Measurements from ENCODE around the gene CHCHD5.
"Not testable (repeated sequence)": the region's sequence is repeated elsewhere in the genome, so short reads cannot be mapped to it uniquely, and the experiment has no call there.

CHCHD5 gene

GRCh38 chr2:112602917-112603316 lies 18.5 kb downstream of the CHCHD5 start:
- no peaks in the 10 kb centered on the region for H3K9me3 Mint-ChIP-seq
- no peak for ATAC-seq (ENCODE audit: low read depth)
- no peak overlapping the region for H3K27ac Mint-ChIP-seq
- H3K4me1 Mint-ChIP-seq = peaks cover 4% of the 10 kb centered on the region
- no peak for DNase-seq (ENCODE audit: low spot score in 2 of 2)
- no peaks in the 10 kb centered on the region for H3K36me3 Mint-ChIP-seq
- no peaks in the 10 kb centered on the region for H3K27me3 Mint-ChIP-seq
- H3K4me3 Mint-ChIP-seq = no peak overlapping the region

- Mint-ChIP-seq H3K4me1 (peaks cover 4% of the 10 kb centered on the region), H3K9me3 (no peaks in the 10 kb centered on the region), H3K27ac (no peak overlapping the region), H3K27me3 (no peaks in the 10 kb centered on the region), H3K4me3 (no peak overlapping the region), H3K36me3 (no peaks in the 10 kb centered on the region)
- ATAC-seq (ENCODE audit: low read depth) = no peak
- DNase-seq (ENCODE audit: low spot score in 2 of 2) = no peak
Measured at GRCh38 chr2:112603731-112604130, 19.3 kb downstream of the CHCHD5 start.

DNA sequence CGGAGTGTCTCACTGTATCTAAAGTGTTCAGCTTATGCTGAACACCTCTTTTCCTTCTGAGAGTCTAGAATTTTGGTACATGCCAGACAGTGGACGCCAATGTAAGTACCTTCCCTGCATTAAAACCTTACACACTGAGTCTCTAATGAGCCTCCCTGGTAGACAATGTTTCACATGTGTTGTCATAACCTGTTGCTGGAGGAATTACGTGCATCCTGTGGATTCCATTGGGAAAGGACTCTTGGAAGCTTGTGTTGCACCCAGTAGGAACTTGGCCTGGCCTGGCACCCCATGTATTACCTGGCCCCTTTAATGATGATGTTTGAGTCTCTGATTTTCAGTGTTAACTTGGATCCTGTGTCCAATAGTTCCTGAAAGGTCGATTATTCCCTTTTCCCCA lies 20.5 kb downstream of the CHCHD5 start:
- Mint-ChIP-seq H3K27ac (no peak overlapping the region), H3K27me3 (no peaks in the 10 kb centered on the region), H3K4me3 (no peak overlapping the region), H3K36me3 (peaks cover 2% of the 10 kb centered on the region), H3K9me3 (peaks cover 3% of the 10 kb centered on the region), H3K4me1 (peaks cover 2% of the 10 kb centered on the region)
- DNase-seq (ENCODE audit: low spot score in 2 of 2) (no peak), ATAC-seq (ENCODE audit: low read depth) (no peak)

- Mint-ChIP-seq H3K9me3 (peaks cover 3% of the 10 kb centered on the region), H3K36me3 (peaks cover 2% of the 10 kb centered on the region), H3K27ac (no peak overlapping the region)
Measured at GRCh38 chr2:112605926-112606325, 21.5 kb downstream of the CHCHD5 start.

GRCh38 chr2:112606547-112606946 lies 22.1 kb downstream of the CHCHD5 start:
- H3K4me3 Mint-ChIP-seq = no peak overlapping the region
- DNase-seq (ENCODE audit: low spot score in 2 of 2) (no peak), ATAC-seq (ENCODE audit: low read depth) (no peak)
- H3K27ac Mint-ChIP-seq = no peak overlapping the region
- peaks cover 2% of the 10 kb centered on the region for H3K36me3 Mint-ChIP-seq
- H3K27me3 Mint-ChIP-seq = no peaks in the 10 kb centered on the region
- peaks cover 3% of the 10 kb centered on the region for H3K9me3 Mint-ChIP-seq
- no peaks in the 10 kb centered on the region for H3K4me1 Mint-ChIP-seq

More at GRCh38 chr2:112605926-112606325, 21.5 kb downstream of the CHCHD5 start:
- ATAC-seq (ENCODE audit: low read depth) = no peak
- no peak overlapping the region for H3K4me3 Mint-ChIP-seq
- DNase-seq (ENCODE audit: low spot score in 2 of 2) = no peak
- no peaks in the 10 kb centered on the region for H3K27me3 Mint-ChIP-seq
- no peaks in the 10 kb centered on the region for H3K4me1 Mint-ChIP-seq

DNA sequence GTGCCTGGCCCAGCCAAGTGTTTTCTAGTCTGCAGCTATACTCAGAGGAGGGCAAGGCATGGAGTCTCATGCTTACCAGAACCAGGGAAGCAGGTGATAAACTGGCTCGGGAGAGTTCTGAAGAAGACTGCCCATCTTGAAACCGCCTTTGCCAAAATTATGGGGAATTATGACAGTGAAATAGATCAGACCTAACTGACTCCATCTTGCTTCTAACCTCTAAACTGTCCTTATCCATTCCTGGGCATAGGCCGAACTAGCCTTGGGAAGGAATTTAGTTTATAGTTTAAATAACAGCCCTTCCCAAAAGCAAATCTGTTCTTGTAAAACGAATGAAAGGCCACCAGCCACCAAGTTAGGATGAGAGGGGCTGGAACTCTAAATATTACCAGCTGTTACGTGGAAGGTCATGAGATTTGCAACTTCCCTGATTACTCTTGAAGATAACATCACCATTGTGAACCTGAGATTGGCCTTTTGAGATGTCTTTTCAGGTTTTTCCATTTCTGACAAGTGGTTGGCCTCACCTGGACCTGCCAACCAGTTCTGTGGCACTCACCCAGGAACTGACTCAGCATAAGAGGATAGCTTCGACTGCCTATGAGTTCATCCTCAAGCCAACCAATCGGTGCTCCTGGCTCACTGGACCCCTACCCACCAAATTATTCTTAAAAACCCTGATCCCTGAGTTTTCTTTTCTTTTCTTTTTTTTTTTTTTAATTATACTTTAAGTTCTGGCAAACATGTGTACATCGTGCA lies 23.4 kb downstream of the CHCHD5 start:
- H3K4me1 Mint-ChIP-seq = no peaks in the 10 kb centered on the region
- peaks cover 2% of the 10 kb centered on the region for H3K36me3 Mint-ChIP-seq
- DNase-seq (ENCODE audit: low spot score in 2 of 2) = no peak
- H3K9me3 Mint-ChIP-seq = peaks cover 3% of the 10 kb centered on the region
- H3K4me3 Mint-ChIP-seq = no peak overlapping the region
- no peaks in the 10 kb centered on the region for H3K27me3 Mint-ChIP-seq
- no peak for ATAC-seq (ENCODE audit: low read depth)
- no peak overlapping the region for H3K27ac Mint-ChIP-seq

DNA sequence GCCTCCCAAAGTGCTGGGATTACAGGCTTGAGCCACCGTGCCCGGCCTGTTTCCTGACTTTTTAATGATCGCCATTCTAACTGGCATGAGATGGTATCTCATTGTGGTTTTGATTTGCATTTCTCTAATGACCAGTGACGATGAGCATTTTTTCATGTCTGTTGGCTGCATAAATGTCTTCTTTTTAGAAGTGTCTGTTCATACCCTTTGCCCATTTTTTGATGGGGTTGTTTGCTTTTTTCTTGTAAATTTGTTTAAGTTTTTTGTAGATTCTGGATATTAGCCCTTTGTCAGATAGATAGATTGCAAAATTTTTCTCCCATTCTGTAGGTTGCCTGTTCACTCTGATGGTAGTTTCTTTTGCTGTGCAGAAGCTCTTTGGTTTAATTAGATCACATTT lies 24.9 kb downstream of the CHCHD5 start:
- not testable (repeated sequence) for DNase-seq (ENCODE audit: low spot score in 2 of 2); H3K36me3 Mint-ChIP-seq; H3K4me1 Mint-ChIP-seq; H3K27me3 Mint-ChIP-seq; ATAC-seq (ENCODE audit: low read depth); H3K9me3 Mint-ChIP-seq; H3K27ac Mint-ChIP-seq; H3K4me3 Mint-ChIP-seq

- H3K4me1 Mint-ChIP-seq; H3K9me3 Mint-ChIP-seq; H3K27me3 Mint-ChIP-seq; H3K4me3 Mint-ChIP-seq; H3K27ac Mint-ChIP-seq; DNase-seq (ENCODE audit: low spot score in 2 of 2); ATAC-seq (ENCODE audit: low read depth); H3K36me3 Mint-ChIP-seq: not testable (repeated sequence)
Measured at GRCh38 chr2:112612283-112612682, 27.9 kb downstream of the CHCHD5 start.

GRCh38 chr2:112614201-112614840 lies 29.9 kb downstream of the CHCHD5 start:
- Mint-ChIP-seq H3K36me3 (peaks cover 4% of the 10 kb centered on the region), H3K4me1 (no peaks in the 10 kb centered on the region), H3K27ac (no peak overlapping the region), H3K27me3 (peaks cover 3% of the 10 kb centered on the region), H3K9me3 (peaks cover 3% of the 10 kb centered on the region), H3K4me3 (no peak overlapping the region)
- no peak for DNase-seq (ENCODE audit: low spot score in 2 of 2)
- ATAC-seq (ENCODE audit: low read depth) = no peak

DNA sequence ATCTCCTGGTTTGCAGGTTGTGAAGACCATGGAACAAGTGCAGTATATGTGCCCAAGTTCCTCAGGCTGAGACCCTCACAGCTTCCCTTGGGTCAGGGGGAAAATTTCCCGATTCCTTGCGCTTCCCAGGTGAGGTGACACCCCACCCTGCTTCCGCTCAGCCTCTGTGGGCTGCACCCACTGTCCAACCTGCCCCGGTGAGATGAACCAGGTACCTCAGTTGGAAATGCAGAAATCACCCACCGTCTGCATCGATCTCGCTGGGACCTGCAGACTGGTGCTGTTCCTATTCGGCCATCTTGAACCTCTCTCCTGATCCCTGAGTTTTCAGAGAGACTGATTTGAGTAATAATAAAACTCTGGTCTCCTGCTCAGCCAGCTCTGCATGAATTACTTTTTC lies 30.6 kb downstream of the CHCHD5 start:
- H3K4me3 Mint-ChIP-seq = no peak overlapping the region
- peaks cover 3% of the 10 kb centered on the region for H3K27me3 Mint-ChIP-seq
- ATAC-seq (ENCODE audit: low read depth) (no peak), DNase-seq (ENCODE audit: low spot score in 2 of 2) (no peak)
- no peaks in the 10 kb centered on the region for H3K4me1 Mint-ChIP-seq
- peaks cover 2% of the 10 kb centered on the region for H3K36me3 Mint-ChIP-seq
- no peak overlapping the region for H3K27ac Mint-ChIP-seq
- H3K9me3 Mint-ChIP-seq = no peaks in the 10 kb centered on the region

GRCh38 chr2:112615798-112616197 lies 31.4 kb downstream of the CHCHD5 start:
- ATAC-seq (ENCODE audit: low read depth); H3K36me3 Mint-ChIP-seq; H3K27ac Mint-ChIP-seq; DNase-seq (ENCODE audit: low spot score in 2 of 2); H3K9me3 Mint-ChIP-seq; H3K27me3 Mint-ChIP-seq; H3K4me3 Mint-ChIP-seq; H3K4me1 Mint-ChIP-seq: not testable (repeated sequence)

- Mint-ChIP-seq H3K4me3 (no peak overlapping the region), H3K4me1 (no peaks in the 10 kb centered on the region), H3K9me3 (no peaks in the 10 kb centered on the region), H3K27me3 (peaks cover 6% of the 10 kb centered on the region), H3K36me3 (peaks cover 2% of the 10 kb centered on the region), H3K27ac (no peak overlapping the region)
- DNase-seq (ENCODE audit: low spot score in 2 of 2) = no peak
- ATAC-seq (ENCODE audit: low read depth) = no peak
Measured at GRCh38 chr2:112618383-112618782, 34.0 kb downstream of the CHCHD5 start.

- DNase-seq (ENCODE audit: low spot score in 2 of 2) = no peak
- no peak for ATAC-seq (ENCODE audit: low read depth)
- Mint-ChIP-seq H3K27ac (no peak overlapping the region), H3K4me1 (peaks cover 6% of the 10 kb centered on the region), H3K36me3 (no peaks in the 10 kb centered on the region), H3K9me3 (no peaks in the 10 kb centered on the region), H3K4me3 (no peak overlapping the region), H3K27me3 (peaks cover 3% of the 10 kb centered on the region)
Measured at GRCh38 chr2:112621790-112622527, 37.5 kb downstream of the CHCHD5 start.

GRCh38 chr2:112622528-112622849 lies 38.1 kb downstream of the CHCHD5 start:
- no peaks in the 10 kb centered on the region for H3K36me3 Mint-ChIP-seq
- H3K27me3 Mint-ChIP-seq = peaks cover 3% of the 10 kb centered on the region
- no peak for DNase-seq (ENCODE audit: low spot score in 2 of 2)
- no peaks in the 10 kb centered on the region for H3K9me3 Mint-ChIP-seq
- no peak overlapping the region for H3K4me3 Mint-ChIP-seq
- H3K4me1 Mint-ChIP-seq = peaks cover 7% of the 10 kb centered on the region
- H3K27ac Mint-ChIP-seq = no peak overlapping the region
- no peak for ATAC-seq (ENCODE audit: low read depth)

Measured in memory B cell (primary cell).